Stimulated activated CD4-positive, alpha-beta T cell treated with anti-CD3 and anti-CD28 coated beads, TNF-alpha, amount 100 ng/mL, for 48 hours (primary cell): ENCODE results near the gene PIP5K1B.
A peak's percentile ranks its signal among the peaks of the same experiment; 100 is the strongest.
"Not testable (repeated sequence)": the region's sequence is repeated elsewhere in the genome, so short reads cannot be mapped to it uniquely, and the experiment has no call there.

Experiments used
- DNase-seq, 3 donors: peaks; one replicate each; pipeline ENCODE4 v3.0.0-alpha.2; 2020; ENCODE audit warnings: low read depth in 3 of 3

PIP5K1B gene, protein sequence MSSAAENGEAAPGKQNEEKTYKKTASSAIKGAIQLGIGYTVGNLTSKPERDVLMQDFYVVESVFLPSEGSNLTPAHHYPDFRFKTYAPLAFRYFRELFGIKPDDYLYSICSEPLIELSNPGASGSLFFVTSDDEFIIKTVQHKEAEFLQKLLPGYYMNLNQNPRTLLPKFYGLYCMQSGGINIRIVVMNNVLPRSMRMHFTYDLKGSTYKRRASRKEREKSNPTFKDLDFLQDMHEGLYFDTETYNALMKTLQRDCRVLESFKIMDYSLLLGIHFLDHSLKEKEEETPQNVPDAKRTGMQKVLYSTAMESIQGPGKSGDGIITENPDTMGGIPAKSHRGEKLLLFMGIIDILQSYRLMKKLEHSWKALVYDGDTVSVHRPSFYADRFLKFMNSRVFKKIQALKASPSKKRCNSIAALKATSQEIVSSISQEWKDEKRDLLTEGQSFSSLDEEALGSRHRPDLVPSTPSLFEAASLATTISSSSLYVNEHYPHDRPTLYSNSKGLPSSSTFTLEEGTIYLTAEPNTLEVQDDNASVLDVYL

GRCh38 chr9:68704814-68705530 lies at the start of gene PIP5K1B:
TSS of gene PIP5K1B (plus strand) at chr9:68705240. CDS start at chr9:68822615, 117,375 bp downstream.
- peak; percentile 21 to 39 (median 39) for DNase-seq

- no peak for DNase-seq
Measured at GRCh38 chr9:68664036-68664435, 41.0 kb upstream of the PIP5K1B start.

- no peak for DNase-seq
Measured at GRCh38 chr9:68668127-68668526, 36.9 kb upstream of the PIP5K1B start.

DNA sequence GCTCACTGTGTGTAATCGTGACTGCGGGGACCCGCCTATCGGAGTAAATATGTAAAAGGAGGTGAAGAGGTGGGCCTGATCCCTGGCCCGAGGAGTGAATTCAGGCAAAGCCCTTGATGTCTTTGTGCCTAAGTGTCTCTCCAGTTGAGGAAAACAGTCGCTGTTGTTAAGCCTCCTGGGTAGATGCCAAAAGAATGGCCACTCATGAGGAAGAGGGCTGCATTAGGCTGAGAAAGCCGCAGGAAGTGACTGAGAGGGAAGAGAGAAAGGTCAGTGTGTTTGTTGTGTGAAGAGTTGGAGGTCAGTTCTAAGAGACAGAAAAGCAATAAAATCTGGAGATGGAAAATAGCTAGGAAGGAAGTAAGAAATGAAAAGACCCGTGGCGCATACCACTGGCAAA lies 35.8 kb upstream of the PIP5K1B start:
- DNase-seq: no peak

GRCh38 chr9:68672215-68672614 lies 32.8 kb upstream of the PIP5K1B start:
- DNase-seq: no peak

DNA sequence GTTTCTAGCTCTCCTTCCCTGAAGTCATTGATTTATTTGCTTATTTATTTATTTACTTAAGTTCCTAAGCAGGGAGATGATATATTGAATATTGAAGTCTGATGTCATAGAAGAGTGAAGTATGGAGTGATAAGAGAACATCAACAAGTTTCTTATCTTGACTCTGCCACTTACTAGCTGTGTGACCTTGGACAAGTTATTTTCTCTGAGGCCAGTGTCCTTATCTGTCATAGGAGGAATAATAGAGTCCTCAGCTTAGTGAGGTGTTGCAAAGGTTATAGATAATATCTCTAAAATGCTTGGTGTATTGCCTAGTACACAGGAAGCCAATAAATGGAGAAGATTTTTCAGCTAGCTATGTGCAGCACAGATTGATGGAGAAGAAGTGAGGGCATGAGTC lies 32.4 kb upstream of the PIP5K1B start:
- no peak for DNase-seq

- no peak for DNase-seq
Measured at GRCh38 chr9:68678430-68678829, 26.6 kb upstream of the PIP5K1B start.

- DNase-seq: no peak
Measured at GRCh38 chr9:68683433-68683832, 21.6 kb upstream of the PIP5K1B start.

- no peak for DNase-seq
Measured at GRCh38 chr9:68685213-68685612, 19.8 kb upstream of the PIP5K1B start.

DNA sequence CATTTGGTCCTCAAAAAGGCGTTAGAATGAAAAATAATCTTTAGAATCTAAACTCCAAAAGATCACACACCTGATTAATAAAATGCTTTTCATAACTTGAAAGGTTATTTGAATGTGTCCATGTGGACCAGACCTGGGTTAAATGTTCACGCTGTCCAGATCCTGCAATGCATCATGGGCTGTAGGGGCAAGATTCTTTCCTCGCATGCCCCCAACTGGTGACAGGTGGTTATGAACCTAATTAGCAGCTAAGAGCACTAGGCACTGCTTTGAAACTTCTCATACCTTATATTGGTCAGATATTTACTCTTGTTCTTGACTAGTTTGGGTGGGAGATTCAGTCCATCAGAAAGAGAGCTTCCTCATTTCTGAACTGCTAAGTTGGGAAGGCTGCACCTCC lies 19.3 kb upstream of the PIP5K1B start:
- DNase-seq: no peak

DNA sequence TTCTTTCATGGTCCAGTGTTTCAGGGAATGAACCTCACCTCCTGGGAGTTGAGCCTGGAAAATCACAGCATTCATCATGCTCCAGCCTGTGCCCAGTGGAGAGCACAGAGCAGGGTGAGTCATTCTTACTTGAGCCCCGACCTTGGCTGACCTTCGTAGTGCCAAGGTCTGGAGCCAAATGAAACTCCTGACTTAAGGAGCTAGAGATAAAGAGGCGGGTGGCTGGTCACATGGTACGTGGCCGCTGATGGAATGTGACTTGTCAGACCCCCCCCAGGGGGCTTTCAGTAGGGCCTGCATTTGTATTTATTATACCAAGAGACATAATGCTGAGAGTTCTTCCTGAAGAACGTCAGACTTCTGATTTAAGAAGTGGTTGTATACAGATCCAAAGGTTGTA lies 15.0 kb upstream of the PIP5K1B start:
- no peak for DNase-seq

GRCh38 chr9:68692519-68692918 lies 12.5 kb upstream of the PIP5K1B start:
- DNase-seq: no peak

DNA sequence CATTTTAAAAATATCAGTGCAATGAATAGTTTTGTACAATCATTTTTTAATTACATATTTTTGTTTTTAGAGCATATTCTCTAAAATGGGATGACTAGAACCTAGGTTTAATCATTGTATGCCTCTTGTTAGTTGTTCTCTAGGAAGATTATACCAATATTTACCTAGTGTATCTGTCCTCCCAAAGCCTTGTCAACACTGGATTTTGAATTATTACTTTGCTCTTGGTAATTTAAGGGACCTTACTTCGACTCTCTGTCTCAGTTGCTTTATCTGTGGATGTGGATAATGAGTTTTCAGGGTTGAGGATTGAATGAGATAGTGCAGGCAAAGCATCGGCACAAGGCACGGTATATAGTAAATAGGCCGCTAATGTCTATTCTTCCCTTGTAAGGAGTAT lies 10.9 kb upstream of the PIP5K1B start:
- no peak for DNase-seq

DNA sequence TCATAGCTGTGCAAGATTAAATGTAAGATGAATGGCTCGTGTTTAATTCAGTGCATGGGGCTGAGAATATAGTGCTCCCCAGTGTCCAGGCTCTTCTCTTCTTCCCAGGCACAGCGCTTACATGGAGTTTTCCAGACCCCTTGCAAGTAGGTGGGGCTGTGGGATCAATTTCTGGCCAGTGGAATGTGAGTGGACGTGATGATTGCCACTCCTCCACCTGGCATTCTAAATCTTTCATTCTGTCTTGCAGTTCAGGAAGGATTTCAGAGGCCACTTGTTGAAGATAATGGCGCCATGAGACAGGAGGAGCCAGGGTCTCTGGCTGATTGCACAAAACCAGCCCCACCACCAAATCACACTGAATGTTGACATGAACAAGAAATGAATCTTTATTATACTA lies 7.2 kb upstream of the PIP5K1B start:
- no peak for DNase-seq

- DNase-seq: no peak
Measured at GRCh38 chr9:68698943-68699509, 6.0 kb upstream of the PIP5K1B start.

DNA sequence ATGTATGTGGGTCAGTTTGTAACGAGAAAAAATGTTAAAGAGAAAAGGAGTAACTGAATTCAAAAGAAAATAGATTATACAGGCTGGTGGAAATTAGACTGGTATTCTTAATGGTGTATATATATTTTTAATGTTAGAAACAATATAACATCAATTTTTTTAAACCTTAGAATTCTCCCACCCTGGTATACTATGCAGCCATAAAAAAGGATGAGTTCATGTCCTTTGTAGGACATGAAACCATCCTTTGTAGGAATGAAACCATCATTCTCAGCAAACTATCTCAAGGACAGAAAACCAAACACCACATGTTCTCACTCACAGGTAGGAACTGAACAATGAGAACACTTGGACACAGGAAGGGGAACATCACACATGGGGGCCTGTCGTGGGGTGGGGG lies 5.4 kb upstream of the PIP5K1B start:
- DNase-seq: not testable (repeated sequence)

- DNase-seq: no peak
Measured at GRCh38 chr9:68702493-68702892, 2.5 kb upstream of the PIP5K1B start.

DNA sequence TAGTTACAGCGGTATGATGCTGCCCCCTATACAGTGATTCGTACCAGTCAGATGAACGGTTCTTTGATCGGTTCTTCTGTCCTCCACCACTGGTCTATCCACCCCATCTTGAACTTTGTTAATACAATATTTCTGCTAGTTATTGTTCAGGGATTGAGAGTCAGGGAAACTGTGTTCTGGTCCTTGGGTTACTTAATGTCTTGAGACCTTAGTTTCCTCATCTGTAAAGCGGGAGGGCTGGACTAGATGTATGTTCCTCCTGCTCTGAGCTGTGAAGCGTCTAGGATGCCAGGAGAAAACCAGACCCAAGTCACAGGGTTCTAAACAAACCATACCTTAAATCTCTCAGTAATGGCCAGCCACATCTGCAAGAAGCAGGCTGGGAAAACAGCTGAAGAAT lies 1.4 kb upstream of the PIP5K1B start:
- no peak for DNase-seq

DNA sequence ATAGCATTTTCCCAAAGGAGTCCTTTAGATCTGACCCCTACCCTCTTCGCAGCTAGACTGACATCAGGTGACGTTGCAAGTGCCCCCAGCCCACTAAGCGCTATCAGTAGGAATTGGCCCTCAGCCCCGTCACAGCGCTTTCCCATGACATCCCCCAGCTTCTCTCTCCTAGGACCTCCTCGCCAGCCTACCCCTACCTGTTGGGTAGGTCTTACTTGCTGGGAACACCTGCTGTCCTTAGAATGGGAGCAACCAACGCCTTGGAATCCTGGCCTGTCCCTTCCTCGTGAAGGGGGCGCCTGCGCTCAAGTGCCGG lies 584 bp upstream of the PIP5K1B start:
- DNase-seq: no peak

DNA sequence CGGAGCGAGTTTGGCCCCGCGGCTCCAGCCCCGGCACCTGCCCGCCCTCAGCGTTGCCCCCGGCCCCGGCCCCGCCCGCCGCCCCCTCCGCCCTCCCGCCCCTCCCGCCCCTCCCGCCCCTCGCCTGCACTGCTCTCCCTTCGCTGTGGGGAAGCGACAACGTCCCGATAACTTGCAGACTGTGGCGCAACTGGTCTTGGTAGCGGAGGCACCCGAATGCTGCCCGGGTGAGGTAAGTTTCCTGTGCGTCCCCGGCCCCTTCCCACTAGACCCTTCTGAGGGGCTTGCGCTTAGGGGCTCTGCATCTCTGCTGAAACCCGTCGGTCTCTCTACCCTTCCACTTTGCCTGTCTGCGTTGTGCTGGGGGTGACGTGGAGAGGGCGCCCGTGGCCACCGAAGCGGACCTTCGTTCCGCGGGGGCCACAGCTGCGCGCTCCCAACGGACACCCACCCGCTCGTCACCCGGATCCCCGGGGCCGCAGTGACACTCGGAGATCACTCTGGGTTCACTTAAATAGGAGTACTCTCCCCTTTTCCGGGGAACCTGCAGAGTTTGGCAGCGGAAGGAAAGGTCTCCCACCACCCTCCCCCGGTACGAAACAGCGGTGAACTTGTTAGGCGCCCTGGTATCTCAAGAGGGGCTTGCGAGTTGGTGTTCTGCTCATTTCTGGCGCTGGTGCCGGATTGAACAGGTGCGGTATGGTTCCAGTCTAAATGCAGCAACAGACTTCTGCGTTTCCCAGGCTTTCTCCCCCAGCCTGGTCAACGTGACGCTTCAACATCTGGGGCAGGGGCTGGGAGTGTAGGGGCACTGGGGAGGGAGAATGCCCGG lies 707 bp downstream of the PIP5K1B start:
- no peak for DNase-seq

DNA sequence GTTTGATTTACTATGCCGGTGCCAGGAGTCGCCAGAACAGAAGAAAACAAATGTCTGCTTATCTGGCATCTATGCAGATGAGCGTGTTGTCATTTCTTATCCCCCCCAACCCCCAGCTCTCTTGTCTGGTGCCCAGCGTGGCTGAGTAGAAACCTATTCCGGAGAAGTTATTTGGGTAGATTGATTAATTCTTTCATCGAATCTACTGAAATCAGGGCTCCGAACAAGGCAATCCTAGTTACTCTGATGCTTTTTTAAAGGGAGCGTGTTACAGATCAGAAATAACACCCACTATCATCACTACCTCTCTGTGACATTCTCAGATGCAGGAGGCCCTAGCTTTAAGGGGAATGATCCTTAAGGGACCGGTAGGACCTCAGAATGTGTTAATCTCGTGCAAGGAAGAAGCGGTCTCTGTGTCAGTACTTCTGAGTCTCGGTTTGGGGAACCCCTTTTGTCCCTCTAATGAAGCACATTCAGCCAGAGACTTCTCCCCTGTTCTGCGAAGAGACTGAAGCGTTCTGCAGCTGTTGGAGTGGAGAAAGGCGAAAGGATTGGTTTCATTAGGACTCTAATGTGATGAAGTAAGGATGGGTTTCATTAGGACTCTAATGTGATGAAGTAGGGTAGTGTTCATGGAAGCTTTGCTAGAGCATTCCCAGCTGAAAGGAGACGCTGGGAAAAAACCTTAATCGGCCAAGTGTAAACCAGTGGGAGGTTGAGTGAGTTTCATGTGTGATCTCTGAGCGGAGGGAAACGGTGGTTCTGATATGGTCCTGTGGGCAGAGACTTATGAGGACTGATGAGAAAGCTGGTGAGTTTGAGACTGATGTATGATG lies 1.5 kb downstream of the PIP5K1B start:
- DNase-seq: no peak
